Liver (tissue), 9 donors: ENCODE results near the gene MAP2K6. TPM values are rescaled to one million over a fixed set of nuclear protein-coding genes. Genes with fewer than 3 reads are reported as not detected.

Experiments used
- DNase-seq: peaks from one replicate; pipeline ENCODE4 v3.0.0-alpha.2; 2017; ENCODE audit warnings: low spot score
- H3K27ac ChIP-seq, 2 donors: one replicate each; pipeline ENCODE4 v1.7.0; 2013; ENCODE audit warnings: inconsistent platforms in 2 of 2, low read length in 2 of 2, control low read depth in 1 of 2, low read depth in 1 of 2, mild to moderate bottlenecking in 1 of 2
- H3K27me3 ChIP-seq, 4 donors: one replicate each; pipeline versions ENCODE4 v1.6.1 to v1.7.0; 2013; ENCODE audit warnings: low read length in 3 of 4, inconsistent platforms in 1 of 4, mild to moderate bottlenecking in 1 of 4, moderate library complexity in 1 of 4; ENCODE audit not compliant: control insufficient read depth in 4 of 4, insufficient read depth in 4 of 4
- H3K36me3 ChIP-seq, 4 donors: one replicate each; pipeline versions ENCODE4 v1.6.1 to v1.7.0; 2013; ENCODE audit warnings: low read length in 3 of 4, mild to moderate bottlenecking in 3 of 4, low read depth in 1 of 4, moderate library complexity in 1 of 4; ENCODE audit not compliant: control insufficient read depth in 4 of 4, insufficient read depth in 3 of 4
- H3K4me1 ChIP-seq, 4 donors: one replicate each; pipeline versions ENCODE4 v1.6.1 to v1.7.0; 2013; ENCODE audit warnings: low read length in 3 of 4, mild to moderate bottlenecking in 3 of 4, moderate library complexity in 1 of 4; ENCODE audit not compliant: control insufficient read depth in 4 of 4, insufficient read depth in 4 of 4
- H3K4me3 ChIP-seq, 3 donors: one replicate each; pipeline versions ENCODE4 v1.6.1 to v1.7.0; 2013; ENCODE audit warnings: low read length in 3 of 3, control low read depth in 1 of 3, low read depth in 1 of 3, mild to moderate bottlenecking in 1 of 3
- H3K9ac ChIP-seq, 2 donors: one replicate each; pipeline ENCODE4 v1.7.0; 2013; ENCODE audit warnings: low read length in 2 of 2, mild to moderate bottlenecking in 2 of 2, moderate library complexity in 2 of 2, control low read depth in 1 of 2, low read depth in 1 of 2
- H3K9me3 ChIP-seq, 4 donors: one replicate each; pipeline versions ENCODE4 v1.6.1 to v1.7.0; 2013; ENCODE audit warnings: low read length in 3 of 4; ENCODE audit not compliant: control insufficient read depth in 4 of 4
- EGR1 ChIP-seq, 2 donors: IDR thresholded peaks; 2 replicates each; pipeline ENCODE4 v1.6.1; 2016 to 2018; ENCODE audit warnings: antibody characterized with exemption in 2 of 2, low read depth in 2 of 2
- FOXA1 ChIP-seq: IDR thresholded peaks from 2 replicates; pipeline ENCODE4 v1.6.1; 2016; ENCODE audit warnings: antibody characterized with exemption
- GABPA ChIP-seq, 2 donors: IDR thresholded peaks in 1 of 2; conservative IDR thresholded peaks in 1 of 2; 2 replicates each; pipeline ENCODE4 v1.6.1; 2016; ENCODE audit warnings: antibody characterized with exemption in 2 of 2, mild to moderate bottlenecking in 1 of 2, moderate library complexity in 1 of 2
- HNF4A ChIP-seq, 2 donors: conservative IDR thresholded peaks; 2 replicates each; pipeline ENCODE4 v1.6.1; 2016; ENCODE audit warnings: antibody characterized with exemption in 2 of 2, mild to moderate bottlenecking in 2 of 2
- HNF4G ChIP-seq: IDR thresholded peaks from 2 replicates; pipeline ENCODE4 v1.6.1; 2016; ENCODE audit warnings: antibody characterized with exemption
- RXRA ChIP-seq, 2 donors: IDR thresholded peaks; 2 replicates each; pipeline ENCODE4 v1.6.1; 2017 to 2018; ENCODE audit warnings: antibody characterized with exemption in 2 of 2, mild to moderate bottlenecking in 1 of 2
- SP1 ChIP-seq: IDR thresholded peaks from 2 replicates; pipeline ENCODE4 v1.6.1; 2018; ENCODE audit warnings: antibody characterized with exemption, mild to moderate bottlenecking
- TAF1 ChIP-seq: conservative IDR thresholded peaks from 2 replicates; pipeline ENCODE4 v1.6.1; 2016; ENCODE audit warnings: antibody characterized with exemption, mild to moderate bottlenecking
- YY1 ChIP-seq: IDR thresholded peaks from 2 replicates; pipeline ENCODE4 v1.6.1; 2016; ENCODE audit warnings: antibody characterized with exemption, mild to moderate bottlenecking
- WGBS: extraction: QIAGEN DNeasy Blood & Tissue Kit; methylation state at CpG from one replicate; pipeline ENCODE4 v1.1.7; 2013; 5-methylcytosine and 5-hydroxymethylcytosine counted together
- polyA plus RNA-seq, 2 donors: library from polyadenylated mRNA; stranded (reverse) in 1 of 2; unstranded in 1 of 2; fragments of 200-250 nt in 1 of 2; fragments of >200 nt in 1 of 2; fragmentation: Nextera tagmentation in 1 of 2; extraction: Ambion mirVana in 1 of 2; gene quantifications; one replicate each; pipeline versions ENCODE4 v1.2.1 to v1.2.3, GENCODE V29; 2013 to 2015
- total RNA-seq, 2 donors: library from RNA; depleted of rRNA; stranded (reverse); fragments of >200 nt; gene quantifications; one replicate each; pipeline ENCODE4 v1.2.3, GENCODE V29; 2014
- TF ChIP-seq, protein P1 (sequence below): fragments of 150-350 bp; IDR thresholded peaks from 2 replicates; pipeline ENCODE4 v1.5.1; 2017; ENCODE audit warnings: improper control_type of control experiment, low read depth, low read length; ENCODE audit not compliant: missing input control
- TF ChIP-seq, protein P2 (sequence below): IDR thresholded peaks from 2 replicates; pipeline ENCODE4 v1.6.1; 2016; ENCODE audit warnings: antibody characterized with exemption, mild to moderate bottlenecking
- TF ChIP-seq, protein P3 (sequence below): IDR thresholded peaks from 2 replicates; pipeline ENCODE4 v1.6.1; 2016; ENCODE audit warnings: antibody characterized with exemption
- donor health status: healthy.
- donor health status: healthy.
- donor health status: healthy.
- donor health status: healthy.
- donor health status: healthy.

The MAP2K6 gene
- total and polyA plus RNA-seq, 4 donors: 0.31 to 5.4 (median 2.6) TPM

DNA sequence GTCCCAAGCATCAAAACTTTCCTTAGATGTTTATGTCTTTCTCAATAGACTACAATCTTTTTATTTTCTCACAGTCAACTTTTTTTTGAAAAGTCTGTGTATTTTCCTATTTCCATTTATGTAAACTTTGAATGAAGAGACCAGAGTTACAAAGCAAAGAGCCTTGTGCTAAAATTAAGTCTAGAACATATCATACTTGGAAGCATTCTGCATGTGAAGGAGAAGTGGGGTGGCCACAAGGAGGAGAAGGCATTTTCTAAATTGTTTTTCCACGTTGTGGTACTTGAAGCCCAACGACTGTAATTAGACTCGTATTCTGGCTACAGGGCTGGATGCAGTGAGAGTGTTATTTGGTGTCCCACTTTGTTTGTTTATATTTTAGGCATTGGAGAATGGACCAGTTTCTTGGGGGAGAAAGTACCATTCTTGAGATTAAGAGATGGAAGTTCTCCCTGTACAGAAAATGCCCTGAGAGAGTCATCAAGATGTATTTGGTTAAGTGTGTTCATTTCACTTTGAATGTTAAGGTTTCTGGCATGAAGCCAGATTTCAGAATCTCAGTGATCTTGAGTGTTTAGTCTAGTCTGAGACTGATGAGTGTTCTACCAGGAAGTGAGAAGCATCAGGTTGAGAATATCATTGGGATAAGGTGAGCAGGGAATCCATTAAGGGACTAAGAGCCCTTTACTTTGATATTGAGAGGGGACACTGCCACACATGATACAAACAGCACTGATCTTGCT is 71.6 kb downstream of the MAP2K6 start (continued):
- TF ChIP-seq, protein P1, sequence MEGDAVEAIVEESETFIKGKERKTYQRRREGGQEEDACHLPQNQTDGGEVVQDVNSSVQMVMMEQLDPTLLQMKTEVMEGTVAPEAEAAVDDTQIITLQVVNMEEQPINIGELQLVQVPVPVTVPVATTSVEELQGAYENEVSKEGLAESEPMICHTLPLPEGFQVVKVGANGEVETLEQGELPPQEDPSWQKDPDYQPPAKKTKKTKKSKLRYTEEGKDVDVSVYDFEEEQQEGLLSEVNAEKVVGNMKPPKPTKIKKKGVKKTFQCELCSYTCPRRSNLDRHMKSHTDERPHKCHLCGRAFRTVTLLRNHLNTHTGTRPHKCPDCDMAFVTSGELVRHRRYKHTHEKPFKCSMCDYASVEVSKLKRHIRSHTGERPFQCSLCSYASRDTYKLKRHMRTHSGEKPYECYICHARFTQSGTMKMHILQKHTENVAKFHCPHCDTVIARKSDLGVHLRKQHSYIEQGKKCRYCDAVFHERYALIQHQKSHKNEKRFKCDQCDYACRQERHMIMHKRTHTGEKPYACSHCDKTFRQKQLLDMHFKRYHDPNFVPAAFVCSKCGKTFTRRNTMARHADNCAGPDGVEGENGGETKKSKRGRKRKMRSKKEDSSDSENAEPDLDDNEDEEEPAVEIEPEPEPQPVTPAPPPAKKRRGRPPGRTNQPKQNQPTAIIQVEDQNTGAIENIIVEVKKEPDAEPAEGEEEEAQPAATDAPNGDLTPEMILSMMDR: no peak

DNA sequence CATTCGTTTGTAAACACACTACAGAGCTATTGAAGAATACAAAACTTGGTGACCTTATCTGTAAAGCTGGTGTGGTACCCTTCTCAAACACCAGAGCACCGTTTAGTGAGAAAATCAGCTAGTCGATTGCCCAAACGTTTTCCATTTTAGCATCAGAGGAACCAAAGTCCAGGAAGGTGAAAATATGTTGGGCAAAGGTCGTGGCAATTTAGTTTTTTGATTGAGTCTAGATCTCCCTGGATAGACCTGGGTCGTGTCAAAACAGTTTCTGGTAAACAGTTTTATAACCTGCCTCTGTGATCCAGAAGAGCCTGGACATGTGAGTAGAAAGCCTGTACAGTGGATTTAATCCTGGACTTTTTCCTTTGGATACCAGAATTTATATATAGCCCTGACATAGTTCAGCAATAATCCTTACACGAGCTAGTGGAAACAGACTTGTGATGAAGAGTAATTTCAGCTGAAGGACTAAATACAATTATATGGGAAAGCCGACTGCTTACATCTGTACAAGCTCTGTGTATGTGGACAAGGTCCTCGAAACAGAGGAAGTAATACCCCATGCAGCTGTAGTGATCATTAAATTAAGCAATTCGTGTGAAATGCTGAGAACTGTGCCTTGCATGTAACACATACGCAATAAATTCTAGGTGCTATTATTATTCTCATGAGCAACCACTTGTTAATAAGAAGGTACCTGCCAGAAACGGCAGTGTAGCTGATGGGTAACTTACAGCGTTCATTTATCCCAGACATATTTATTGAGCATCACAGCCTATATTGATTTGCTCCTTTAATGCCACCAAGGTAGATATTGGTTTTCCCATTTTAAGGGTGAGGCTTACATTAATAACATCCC is 72.5 kb downstream of the MAP2K6 start:
- Histone ChIP-seq H3K27me3 (no peaks in the 10 kb centered on the region), H3K9me3 (no peaks in the 10 kb centered on the region), H3K27ac (no peak overlapping the region), H3K4me1 (peaks cover 0 to 11% (median under 1%) of the 10 kb centered on the region in 4 donors), H3K36me3 (no peaks in the 10 kb centered on the region), H3K9ac (no peak overlapping the region), H3K4me3 (no peak overlapping the region)
- 64% methylated on average over 13 of the region's 13 CpGs for WGBS
- no peak for DNase-seq
- TF ChIP-seq RXRA (IDR thresholded peaks at IDR 0.05): peak; percentile 66 to 70
- TF ChIP-seq YY1: peak; percentile 20
- TF ChIP-seq, protein P2, sequence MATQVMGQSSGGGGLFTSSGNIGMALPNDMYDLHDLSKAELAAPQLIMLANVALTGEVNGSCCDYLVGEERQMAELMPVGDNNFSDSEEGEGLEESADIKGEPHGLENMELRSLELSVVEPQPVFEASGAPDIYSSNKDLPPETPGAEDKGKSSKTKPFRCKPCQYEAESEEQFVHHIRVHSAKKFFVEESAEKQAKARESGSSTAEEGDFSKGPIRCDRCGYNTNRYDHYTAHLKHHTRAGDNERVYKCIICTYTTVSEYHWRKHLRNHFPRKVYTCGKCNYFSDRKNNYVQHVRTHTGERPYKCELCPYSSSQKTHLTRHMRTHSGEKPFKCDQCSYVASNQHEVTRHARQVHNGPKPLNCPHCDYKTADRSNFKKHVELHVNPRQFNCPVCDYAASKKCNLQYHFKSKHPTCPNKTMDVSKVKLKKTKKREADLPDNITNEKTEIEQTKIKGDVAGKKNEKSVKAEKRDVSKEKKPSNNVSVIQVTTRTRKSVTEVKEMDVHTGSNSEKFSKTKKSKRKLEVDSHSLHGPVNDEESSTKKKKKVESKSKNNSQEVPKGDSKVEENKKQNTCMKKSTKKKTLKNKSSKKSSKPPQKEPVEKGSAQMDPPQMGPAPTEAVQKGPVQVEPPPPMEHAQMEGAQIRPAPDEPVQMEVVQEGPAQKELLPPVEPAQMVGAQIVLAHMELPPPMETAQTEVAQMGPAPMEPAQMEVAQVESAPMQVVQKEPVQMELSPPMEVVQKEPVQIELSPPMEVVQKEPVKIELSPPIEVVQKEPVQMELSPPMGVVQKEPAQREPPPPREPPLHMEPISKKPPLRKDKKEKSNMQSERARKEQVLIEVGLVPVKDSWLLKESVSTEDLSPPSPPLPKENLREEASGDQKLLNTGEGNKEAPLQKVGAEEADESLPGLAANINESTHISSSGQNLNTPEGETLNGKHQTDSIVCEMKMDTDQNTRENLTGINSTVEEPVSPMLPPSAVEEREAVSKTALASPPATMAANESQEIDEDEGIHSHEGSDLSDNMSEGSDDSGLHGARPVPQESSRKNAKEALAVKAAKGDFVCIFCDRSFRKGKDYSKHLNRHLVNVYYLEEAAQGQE: no peak
- TF ChIP-seq TAF1: no peak
- TF ChIP-seq, protein P3, sequence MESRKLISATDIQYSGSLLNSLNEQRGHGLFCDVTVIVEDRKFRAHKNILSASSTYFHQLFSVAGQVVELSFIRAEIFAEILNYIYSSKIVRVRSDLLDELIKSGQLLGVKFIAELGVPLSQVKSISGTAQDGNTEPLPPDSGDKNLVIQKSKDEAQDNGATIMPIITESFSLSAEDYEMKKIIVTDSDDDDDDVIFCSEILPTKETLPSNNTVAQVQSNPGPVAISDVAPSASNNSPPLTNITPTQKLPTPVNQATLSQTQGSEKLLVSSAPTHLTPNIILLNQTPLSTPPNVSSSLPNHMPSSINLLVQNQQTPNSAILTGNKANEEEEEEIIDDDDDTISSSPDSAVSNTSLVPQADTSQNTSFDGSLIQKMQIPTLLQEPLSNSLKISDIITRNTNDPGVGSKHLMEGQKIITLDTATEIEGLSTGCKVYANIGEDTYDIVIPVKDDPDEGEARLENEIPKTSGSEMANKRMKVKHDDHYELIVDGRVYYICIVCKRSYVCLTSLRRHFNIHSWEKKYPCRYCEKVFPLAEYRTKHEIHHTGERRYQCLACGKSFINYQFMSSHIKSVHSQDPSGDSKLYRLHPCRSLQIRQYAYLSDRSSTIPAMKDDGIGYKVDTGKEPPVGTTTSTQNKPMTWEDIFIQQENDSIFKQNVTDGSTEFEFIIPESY: no peak
- TF ChIP-seq HNF4G: peak; percentile 40
- no peak for TF ChIP-seq GABPA (IDR thresholded peaks at IDR 0.05 in 1 of 2, conservative IDR thresholded peaks at IDR 0.05 in 1 of 2)
- TF ChIP-seq, protein P1: peak; percentile 6
- no peak for TF ChIP-seq EGR1 (IDR thresholded peaks at IDR 0.05; ENCODE audit: low read depth in 2 of 2)
- no peak for TF ChIP-seq FOXA1
- peak; percentile 81 to 82 for TF ChIP-seq HNF4A (conservative IDR thresholded peaks at IDR 0.05)
- peak; percentile 81 for TF ChIP-seq SP1
